Karpas-422 (cell line): ENCODE data around the gene PRPF38B. TPM values are rescaled to one million over a fixed set of nuclear protein-coding genes. Genes with fewer than 3 reads are reported as not detected.

Experiments
- DNase-seq: peaks from one replicate; pipeline ENCODE4 v3.0.0-alpha.2; 2015
- H2AFZ ChIP-seq: fragments of 200-600 bp; sonication (generic); 2 replicates; pipeline ENCODE4 v1.6.1; 2014; ENCODE audit warnings: antibody characterized with exemption, low read length, mixed read lengths
- H3K27ac ChIP-seq: fragments of 200-600 bp; sonication (generic); 2 replicates; pipeline ENCODE4 v1.5.1; 2014; ENCODE audit warnings: mild to moderate bottlenecking, low read length, moderate library complexity
- H3K27me3 ChIP-seq: fragments of 200-600 bp; sonication (generic); 2 replicates; pipeline ENCODE4 v1.6.1; 2014; ENCODE audit warnings: low read length, mixed read lengths
- H3K36me3 ChIP-seq: fragments of 200-600 bp; sonication (generic); 2 replicates; pipeline ENCODE4 v1.6.1; 2014; ENCODE audit warnings: low read length, mixed read lengths; ENCODE audit not compliant: insufficient read depth
- H3K4me1 ChIP-seq: fragments of 200-600 bp; sonication (generic); 2 replicates; pipeline ENCODE4 v1.6.1; 2014; ENCODE audit warnings: mild to moderate bottlenecking, low read length, mixed read lengths
- H3K4me2 ChIP-seq: fragments of 200-600 bp; sonication (generic); 2 replicates; pipeline ENCODE4 v1.6.1; 2014; ENCODE audit warnings: low read length, low read depth, mild to moderate bottlenecking; ENCODE audit not compliant: poor library complexity, severe bottlenecking
- H3K4me3 ChIP-seq: fragments of 200-600 bp; sonication (generic); 2 replicates; pipeline ENCODE4 v1.5.1; 2014; ENCODE audit warnings: mild to moderate bottlenecking, antibody characterized with exemption, low read length, mixed read lengths
- H3K79me2 ChIP-seq: fragments of 200-600 bp; sonication (generic); 2 replicates; pipeline ENCODE4 v1.6.1; 2014; ENCODE audit warnings: mild to moderate bottlenecking, low read length, mixed read lengths
- H3K9ac ChIP-seq: fragments of 200-600 bp; sonication (generic); 2 replicates; pipeline ENCODE4 v1.6.0; 2014; ENCODE audit warnings: low read length
- H3K9me2 ChIP-seq: fragments of 200-600 bp; sonication (generic), shearing (Covaris generic); replicated peaks from 2 replicates; pipeline ENCODE4 v1.6.0; 2014; ENCODE audit warnings: mild to moderate bottlenecking, low read length, moderate library complexity; ENCODE audit not compliant: insufficient read depth
- H3K9me3 ChIP-seq: fragments of 300-700, 200-600 bp; sonication (generic); 2 replicates; pipeline ENCODE4 v1.6.1; 2014; ENCODE audit warnings: low read length, mixed read lengths
- H4K20me1 ChIP-seq: fragments of 200-600 bp; sonication (generic); 2 replicates; pipeline ENCODE4 v1.6.1; 2014; ENCODE audit warnings: mild to moderate bottlenecking, antibody characterized with exemption, low read length, low read depth; ENCODE audit not compliant: insufficient read depth
- total RNA-seq: library from RNA; depleted of rRNA; stranded (reverse); fragments of >200 nt; shearing (Covaris generic); gene quantifications from 2 replicates; pipeline ENCODE4 v1.2.3, GENCODE V29; 2014; ENCODE audit warnings: low replicate concordance

Gene PRPF38B
- total RNA-seq, 1 experiment from 2014 or later, result 30.9 TPM

DNA sequence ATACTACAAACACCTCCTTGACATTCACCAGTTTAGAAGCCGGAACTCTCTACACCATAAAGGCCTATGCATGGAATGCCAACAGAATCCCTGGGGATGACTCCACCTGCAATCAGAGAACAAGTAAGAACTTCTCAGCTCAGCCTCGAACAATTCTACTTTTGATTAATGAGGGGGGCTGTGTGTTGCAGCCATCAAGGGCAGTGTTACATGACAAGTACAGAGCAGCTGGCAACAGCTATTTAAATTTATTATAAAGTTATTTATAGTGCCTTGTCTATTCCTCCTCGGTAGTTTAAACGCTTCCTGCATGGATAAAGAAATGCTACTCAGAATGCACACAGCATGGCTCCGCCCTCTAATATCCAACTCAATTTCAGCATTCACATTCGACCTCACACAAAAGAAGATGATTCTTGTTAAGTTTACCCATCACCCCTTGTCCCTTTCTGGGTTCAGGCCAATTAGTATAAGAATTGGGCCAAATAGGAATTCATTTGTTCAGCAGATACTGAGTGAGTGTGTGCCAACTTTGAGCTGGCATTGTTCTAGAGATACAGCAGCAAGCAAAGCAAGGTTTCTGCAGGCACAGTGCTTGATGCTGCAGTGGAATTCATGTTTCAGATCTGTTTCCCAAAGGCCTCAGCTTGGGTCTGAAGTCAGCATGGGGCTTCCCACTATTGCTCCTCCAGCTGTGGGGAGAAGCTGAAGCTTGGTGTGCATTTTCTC lies 27.0 kb downstream of the PRPF38B start:
- H4K20me1 ChIP-seq, result no peaks in the 10 kb centered on the region
- no peaks in the 10 kb centered on the region for H3K9me3 ChIP-seq
- H3K9me2 ChIP-seq, result no peaks in the 10 kb centered on the region
- peaks cover 2% of the 10 kb centered on the region; the same call in 1 of the 2 replicates for H3K4me1 ChIP-seq
- no peaks in the 10 kb centered on the region for H3K27me3 ChIP-seq
- no peak overlapping the region for H3K4me2 ChIP-seq
- no peak overlapping the region for H3K27ac ChIP-seq
- H3K9ac ChIP-seq, result no peak overlapping the region
- DNase-seq, result no peak
- H2AFZ ChIP-seq, result no peak overlapping the region
- H3K4me3 ChIP-seq, result no peak overlapping the region
- H3K36me3 ChIP-seq, result no peaks in the 10 kb centered on the region
- no peaks in the 10 kb centered on the region for H3K79me2 ChIP-seq

DNA sequence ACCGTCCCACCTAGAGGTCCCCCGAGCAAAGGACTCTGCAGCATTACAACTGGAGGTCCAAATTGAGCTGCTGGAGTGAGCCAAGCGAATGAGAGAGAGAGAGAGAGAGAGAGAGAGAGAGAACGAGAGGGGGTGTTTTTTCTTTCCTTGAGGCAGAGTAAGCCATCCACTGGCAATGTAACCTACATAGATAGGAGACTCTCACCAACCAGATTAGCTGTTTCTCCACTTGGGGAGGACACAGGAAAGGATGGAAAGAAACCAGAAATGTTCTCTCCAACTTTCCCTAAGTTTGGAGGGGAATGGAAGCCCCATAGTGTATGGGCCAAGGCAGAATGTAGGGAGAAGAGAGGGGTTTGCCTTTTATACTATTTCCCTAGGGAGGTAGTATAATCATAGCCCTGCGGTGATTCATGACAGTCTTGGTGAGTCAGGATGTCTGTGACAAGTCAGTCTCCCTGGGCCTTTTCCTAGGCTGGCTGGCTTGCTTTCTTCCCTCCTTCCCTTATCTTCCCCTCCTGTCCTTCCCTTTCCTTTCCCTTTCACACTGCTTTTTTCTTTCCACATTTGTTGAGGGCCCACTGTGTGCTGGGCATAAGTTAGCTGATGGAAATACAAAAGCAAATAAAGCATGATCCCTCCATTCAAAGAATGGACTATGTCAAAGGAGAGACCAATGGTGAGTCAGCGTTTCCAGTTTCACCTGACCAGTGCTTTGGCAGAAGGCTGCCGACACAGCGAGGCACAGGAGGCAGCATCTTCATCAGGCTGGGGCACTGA lies 27.7 kb downstream of the PRPF38B start:
- no peak overlapping the region for H3K4me2 ChIP-seq
- no peak overlapping the region for H3K27ac ChIP-seq
- no peak overlapping the region for H2AFZ ChIP-seq
- no peak for DNase-seq
- H3K4me1 ChIP-seq, result peaks cover 2% of the 10 kb centered on the region; the same call in 1 of the 2 replicates
- no peaks in the 10 kb centered on the region for H4K20me1 ChIP-seq
- no peaks in the 10 kb centered on the region for H3K9me2 ChIP-seq
- H3K9me3 ChIP-seq, result no peaks in the 10 kb centered on the region
- no peak overlapping the region for H3K9ac ChIP-seq
- no peaks in the 10 kb centered on the region for H3K79me2 ChIP-seq
- H3K4me3 ChIP-seq, result no peak overlapping the region
- H3K27me3 ChIP-seq, result no peaks in the 10 kb centered on the region
- H3K36me3 ChIP-seq, result no peaks in the 10 kb centered on the region

DNA sequence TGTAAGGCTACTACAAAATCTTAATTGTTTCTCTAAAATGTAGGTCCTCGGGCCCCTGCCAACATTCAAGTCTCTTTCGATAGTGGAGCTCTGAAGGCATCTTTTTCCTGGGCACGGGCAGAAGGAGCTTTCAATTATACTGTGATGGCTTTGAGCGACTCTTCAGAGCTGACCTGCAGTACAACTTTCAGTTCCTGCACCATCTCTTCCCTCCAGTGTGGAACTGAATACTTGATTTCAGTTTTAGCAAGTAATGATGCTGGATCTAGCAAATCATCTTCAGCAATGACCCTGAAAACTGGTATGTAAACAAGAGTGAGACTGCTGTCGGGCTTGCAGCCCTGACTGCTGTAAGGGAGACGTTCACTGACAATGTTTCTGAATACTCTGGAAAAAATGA lies 30.2 kb downstream of the PRPF38B start:
- H3K9me2 ChIP-seq, result no peaks in the 10 kb centered on the region
- DNase-seq, result no peak
- no peak overlapping the region for H3K4me2 ChIP-seq
- H3K36me3 ChIP-seq, result no peaks in the 10 kb centered on the region
- H3K79me2 ChIP-seq, result no peaks in the 10 kb centered on the region
- H3K27me3 ChIP-seq, result no peaks in the 10 kb centered on the region
- no peaks in the 10 kb centered on the region for H4K20me1 ChIP-seq
- H3K9ac ChIP-seq, result no peak overlapping the region
- no peak overlapping the region; the same call in 1 of the 2 replicates for H2AFZ ChIP-seq
- peaks cover 2% of the 10 kb centered on the region; the same call in 1 of the 2 replicates for H3K4me1 ChIP-seq
- H3K27ac ChIP-seq, result no peak overlapping the region
- H3K9me3 ChIP-seq, result no peaks in the 10 kb centered on the region
- no peak overlapping the region for H3K4me3 ChIP-seq

DNA sequence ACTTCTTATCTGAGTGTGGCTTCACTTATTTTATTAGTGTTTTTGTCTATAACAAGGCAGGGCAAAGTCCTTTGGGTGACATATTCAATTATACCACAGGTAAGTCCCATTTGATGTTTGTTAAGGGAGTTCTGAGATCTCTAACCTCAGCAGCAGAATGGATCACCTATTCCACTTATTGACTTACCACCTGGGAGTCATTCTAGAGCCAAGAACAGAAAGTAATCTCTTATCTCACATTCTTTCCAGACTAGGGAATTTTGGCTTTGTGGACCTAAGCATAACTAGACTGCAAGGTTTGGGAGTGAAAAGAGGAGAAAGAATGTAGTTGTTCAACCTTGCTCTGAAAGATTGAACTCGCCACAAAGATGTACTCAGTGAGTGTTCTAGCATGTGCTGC lies 33.8 kb downstream of the PRPF38B start:
- H3K4me3 ChIP-seq, result no peak overlapping the region
- no peaks in the 10 kb centered on the region for H3K79me2 ChIP-seq
- H2AFZ ChIP-seq, result no peak overlapping the region
- peaks cover 3% of the 10 kb centered on the region; the same call in 1 of the 2 replicates for H3K4me1 ChIP-seq
- DNase-seq, result no peak
- H3K9me3 ChIP-seq, result no peaks in the 10 kb centered on the region
- no peak overlapping the region for H3K9ac ChIP-seq
- no peaks in the 10 kb centered on the region for H3K36me3 ChIP-seq
- no peaks in the 10 kb centered on the region for H4K20me1 ChIP-seq
- 0 out of 2 replicates have a peak, but pooled peaks cover 2% of the 10 kb centered on the region for H3K27me3 ChIP-seq
- H3K9me2 ChIP-seq, result no peaks in the 10 kb centered on the region
- H3K4me2 ChIP-seq, result no peak overlapping the region
- H3K27ac ChIP-seq, result no peak overlapping the region

DNA sequence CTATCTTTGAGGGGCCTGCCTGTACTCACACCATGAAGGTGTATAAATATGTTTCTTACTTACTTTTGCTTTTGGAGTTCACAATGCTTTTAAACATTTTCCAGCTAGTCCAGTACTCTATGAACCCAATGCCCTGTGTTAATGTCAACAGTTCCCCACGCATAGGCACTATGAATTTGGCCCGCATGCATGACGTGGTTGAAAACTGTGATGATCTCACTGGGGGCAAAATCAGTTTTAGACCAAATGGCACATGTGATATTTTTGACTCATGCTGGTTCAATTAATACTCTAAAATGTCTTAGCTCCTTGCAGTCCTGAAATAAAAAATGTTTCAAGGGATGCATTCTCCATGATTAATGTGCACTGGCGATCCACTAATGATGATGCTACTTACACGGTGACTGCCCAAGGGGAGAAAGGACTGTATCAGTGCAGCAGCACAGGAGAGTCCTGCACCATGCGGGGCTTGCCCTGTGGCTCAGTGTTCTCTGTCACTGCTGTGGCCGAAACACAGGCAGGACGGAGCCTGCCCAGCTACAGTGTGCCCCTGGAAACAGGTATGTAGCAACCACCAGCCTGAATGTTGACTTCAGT lies 36.3 kb downstream of the PRPF38B start:
- no peaks in the 10 kb centered on the region for H3K9me2 ChIP-seq
- no peak for DNase-seq
- no peak overlapping the region for H2AFZ ChIP-seq

DNA sequence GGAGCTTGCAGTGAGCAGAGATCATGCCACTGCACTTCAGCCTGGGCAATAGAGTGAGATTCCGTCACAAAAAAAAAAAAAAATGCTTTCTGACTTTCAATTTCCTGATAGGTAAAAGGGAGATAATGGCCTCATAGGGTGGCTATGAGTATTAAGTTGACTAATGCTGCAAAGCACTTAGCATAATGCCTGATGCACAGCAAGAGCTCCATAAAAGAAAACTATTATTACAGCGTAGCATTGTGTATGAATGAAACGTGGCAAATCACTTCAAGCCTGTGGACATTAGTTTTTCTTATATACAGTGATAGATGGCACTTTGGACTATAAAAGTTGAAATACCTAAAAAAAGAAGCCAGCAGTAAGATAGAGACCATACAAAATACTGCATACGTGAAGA lies 37.4 kb downstream of the PRPF38B start:
- no peaks in the 10 kb centered on the region for H4K20me1 ChIP-seq
- no peaks in the 10 kb centered on the region for H3K79me2 ChIP-seq
- DNase-seq, result no peak
- H3K36me3 ChIP-seq, result no peaks in the 10 kb centered on the region
- no peak overlapping the region for H2AFZ ChIP-seq
- H3K4me3 ChIP-seq, result no peak overlapping the region
- H3K4me2 ChIP-seq, result no peak overlapping the region
- no peaks in the 10 kb centered on the region for H3K9me2 ChIP-seq
- H3K27me3 ChIP-seq, result 0 out of 2 replicates have a peak, but pooled peaks cover 2% of the 10 kb centered on the region
- peaks cover 5% of the 10 kb centered on the region; the same call in 1 of the 2 replicates for H3K4me1 ChIP-seq
- no peak overlapping the region for H3K9ac ChIP-seq
- no peak overlapping the region for H3K27ac ChIP-seq
- H3K9me3 ChIP-seq, result no peaks in the 10 kb centered on the region

More for the DNA sequence above, 36.3 kb downstream of the PRPF38B start:
- Histone ChIP-seq H3K4me1 (peaks cover 5% of the 10 kb centered on the region; the same call in 1 of the 2 replicates), H3K9ac (no peak overlapping the region), H3K79me2 (no peaks in the 10 kb centered on the region), H4K20me1 (no peaks in the 10 kb centered on the region), H3K9me3 (no peaks in the 10 kb centered on the region), H3K36me3 (no peaks in the 10 kb centered on the region), H3K4me3 (no peak overlapping the region), H3K4me2 (no peak overlapping the region), H3K27ac (no peak overlapping the region), H3K27me3 (0 out of 2 replicates have a peak, but pooled peaks cover 2% of the 10 kb centered on the region)

DNA sequence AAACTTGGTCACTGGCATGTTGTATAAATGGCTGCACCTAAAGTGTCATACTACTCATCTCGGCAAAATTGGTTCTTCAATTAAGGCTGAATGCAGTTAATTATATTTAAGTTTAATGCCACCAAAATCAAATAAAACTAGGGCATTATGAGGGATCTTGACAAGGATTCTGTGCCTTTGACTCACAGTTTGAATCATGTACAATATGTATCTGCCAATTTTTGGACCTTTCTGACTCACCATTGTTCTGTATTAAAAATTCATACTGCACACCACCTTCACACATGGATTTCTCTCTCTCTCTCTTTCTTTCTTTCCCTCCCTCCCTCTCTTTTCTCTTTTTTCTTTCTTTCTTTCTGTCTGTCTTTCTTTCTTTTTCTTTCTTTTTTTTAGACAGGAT lies 40.3 kb downstream of the PRPF38B start:
- H4K20me1 ChIP-seq, result no peaks in the 10 kb centered on the region
- no peak overlapping the region for H3K4me3 ChIP-seq
- H3K27me3 ChIP-seq, result 0 out of 2 replicates have a peak, but pooled peaks cover 2% of the 10 kb centered on the region
- H3K36me3 ChIP-seq, result no peaks in the 10 kb centered on the region
- H3K27ac ChIP-seq, result no peak overlapping the region
- H3K9me2 ChIP-seq, result no peaks in the 10 kb centered on the region
- no peak for DNase-seq
- no peak overlapping the region for H3K9ac ChIP-seq
- H2AFZ ChIP-seq, result no peak overlapping the region
- H3K4me1 ChIP-seq, result peaks cover 5% of the 10 kb centered on the region; the same call in 1 of the 2 replicates
- H3K9me3 ChIP-seq, result no peaks in the 10 kb centered on the region
- H3K79me2 ChIP-seq, result no peaks in the 10 kb centered on the region
- no peak overlapping the region for H3K4me2 ChIP-seq
